ENCODE data around the gene SLC12A7. TPM values are rescaled to one million over a fixed set of nuclear protein-coding genes. Genes with fewer than 3 reads are reported as not detected.

SLC12A7 gene
- total RNA-seq, 2 experiments from 2014 or later, result 10.1 to 10.8 TPM

- Mint-ChIP-seq H3K27me3 (peaks cover 22% of the 10 kb centered on the region), H3K36me3 (no peaks in the 10 kb centered on the region), H3K4me3 (no peak overlapping the region), H3K4me1 (ENCODE audit: low read depth) (peaks cover 1% of the 10 kb centered on the region), H3K9me3 (no peaks in the 10 kb centered on the region), H3K27ac (no peak overlapping the region)
- no peak for DNase-seq
- POLR2A ChIA-PET, result no interaction called here
- intact Hi-C loops (cut with micrococcal nuclease), result no loop called here
- CTCF ChIA-PET, result no interaction called here
These were observed 97.1 kb downstream of the SLC12A7 start for GRCh38 chr5:1014781-1015221.

DNA sequence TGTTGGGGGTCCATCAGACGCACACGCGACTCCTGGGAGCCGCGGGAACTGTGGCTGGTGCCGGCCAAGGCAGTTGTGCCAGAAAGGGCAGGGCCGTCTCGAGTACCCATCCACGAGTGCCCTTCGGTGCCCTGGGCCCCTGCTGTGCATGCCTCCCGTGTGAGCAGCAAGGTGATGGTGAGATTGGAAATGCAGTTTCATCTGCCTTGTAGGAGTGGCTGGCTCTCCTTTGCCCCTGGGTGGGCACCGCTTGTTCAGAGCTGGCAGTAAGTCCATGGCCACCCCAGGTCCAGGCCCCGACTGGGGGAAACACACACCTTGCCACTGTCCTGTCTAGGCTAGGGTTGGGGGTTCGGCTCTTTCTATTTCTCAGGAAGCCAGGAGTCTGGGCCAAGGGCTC, 97.5 kb downstream of the SLC12A7 start:
- H3K9me3 Mint-ChIP-seq, result no peaks in the 10 kb centered on the region
- intact Hi-C loops (cut with micrococcal nuclease), result no loop called here
- DNase-seq, result no peak
- H3K27ac Mint-ChIP-seq, result no peak overlapping the region
- ChIA-PET POLR2A (no interaction called here), CTCF (no interaction called here)
- H3K27me3 Mint-ChIP-seq, result peaks cover 24% of the 10 kb centered on the region
- H3K4me3 Mint-ChIP-seq, result no peak overlapping the region
- H3K36me3 Mint-ChIP-seq, result no peaks in the 10 kb centered on the region
- peaks cover 3% of the 10 kb centered on the region for H3K4me1 Mint-ChIP-seq (ENCODE audit: low read depth)

- DNase-seq, result no peak
- CTCF ChIA-PET, result interaction anchor here (0.6 kb wide), 1 partner anchor 112 kb away, joined by 3 read pairs; no protein-coding TSS in a partner anchor
- peaks cover 3% of the 10 kb centered on the region for H3K4me1 Mint-ChIP-seq (ENCODE audit: low read depth)
- H3K36me3 Mint-ChIP-seq, result no peaks in the 10 kb centered on the region
- H3K9me3 Mint-ChIP-seq, result no peaks in the 10 kb centered on the region
- no peak overlapping the region for H3K27ac Mint-ChIP-seq
- intact Hi-C loops (cut with micrococcal nuclease), result no loop called here
- H3K4me3 Mint-ChIP-seq, result no peak overlapping the region
- peaks cover 24% of the 10 kb centered on the region for H3K27me3 Mint-ChIP-seq
- POLR2A ChIA-PET, result no interaction called here
These were observed 97.9 kb downstream of the SLC12A7 start for GRCh38 chr5:1013948-1014301.

- CTCF ChIA-PET, result interaction anchor here (0.6 to 1.4 kb wide), 2 partner anchors 90 to 113 kb away, joined by 3 to 5 read pairs; no protein-coding TSS in a partner anchor
- POLR2A ChIA-PET, result no interaction called here
- Mint-ChIP-seq H3K9me3 (no peaks in the 10 kb centered on the region), H3K27ac (no peak overlapping the region), H3K27me3 (peaks cover 24% of the 10 kb centered on the region), H3K36me3 (no peaks in the 10 kb centered on the region), H3K4me3 (no peak overlapping the region), H3K4me1 (ENCODE audit: low read depth) (peaks cover 3% of the 10 kb centered on the region)
- no peak for DNase-seq
- intact Hi-C loops (cut with micrococcal nuclease), result no loop called here
These were observed 98.5 kb downstream of the SLC12A7 start for GRCh38 chr5:1013238-1013947.

DNA sequence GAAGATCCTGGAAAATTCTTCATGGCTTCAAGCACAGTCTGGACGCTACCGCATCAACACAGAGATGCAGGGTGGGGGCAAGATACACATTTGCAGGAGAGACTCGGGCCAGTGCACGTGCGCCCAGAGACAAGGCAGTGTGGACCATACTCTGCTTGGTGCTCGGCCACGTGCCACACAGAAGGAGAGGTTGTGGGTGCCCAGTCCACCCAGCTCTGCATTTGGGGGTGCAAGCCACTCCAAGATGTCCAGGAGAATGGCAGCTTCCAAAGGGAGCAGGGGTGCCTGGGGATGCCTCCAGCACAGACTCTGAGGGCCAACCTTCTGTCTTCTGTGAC, 99.0 kb downstream of the SLC12A7 start:
- CTCF ChIA-PET, result interaction anchor here (1.4 kb wide), 1 partner anchor 89 kb away, joined by 5 read pairs; no protein-coding TSS in a partner anchor
- POLR2A ChIA-PET, result no interaction called here
- Mint-ChIP-seq H3K27ac (no peak overlapping the region), H3K4me1 (ENCODE audit: low read depth) (peaks cover 4% of the 10 kb centered on the region), H3K4me3 (no peak overlapping the region), H3K27me3 (peaks cover 27% of the 10 kb centered on the region), H3K36me3 (no peaks in the 10 kb centered on the region), H3K9me3 (no peaks in the 10 kb centered on the region)
- intact Hi-C loops (cut with micrococcal nuclease), result no loop called here
- DNase-seq, result no peak

GRCh38 chr5:1012313-1012841, 99.5 kb downstream of the SLC12A7 start:
- H3K36me3 Mint-ChIP-seq, result no peaks in the 10 kb centered on the region
- no peak overlapping the region for H3K4me3 Mint-ChIP-seq
- H3K27me3 Mint-ChIP-seq, result peaks cover 31% of the 10 kb centered on the region
- H3K4me1 Mint-ChIP-seq (ENCODE audit: low read depth), result peaks cover 5% of the 10 kb centered on the region
- DNase-seq, result no peak
- ChIA-PET POLR2A (no interaction called here), CTCF (interaction anchor here (1.1 to 1.4 kb wide), 2 partner anchors 89 to 126 kb away, joined by 3 to 5 read pairs; no protein-coding TSS in a partner anchor)
- H3K27ac Mint-ChIP-seq, result no peak overlapping the region
- no peaks in the 10 kb centered on the region for H3K9me3 Mint-ChIP-seq
- intact Hi-C loops (cut with micrococcal nuclease), result no loop called here

- H3K4me1 Mint-ChIP-seq (ENCODE audit: low read depth), result peaks cover 5% of the 10 kb centered on the region
- DNase-seq, result no peak
- no peaks in the 10 kb centered on the region for H3K36me3 Mint-ChIP-seq
- H3K4me3 Mint-ChIP-seq, result no peak overlapping the region
- no peak overlapping the region for H3K27ac Mint-ChIP-seq
- POLR2A ChIA-PET, result no interaction called here
- no peaks in the 10 kb centered on the region for H3K9me3 Mint-ChIP-seq
- intact Hi-C loops (cut with micrococcal nuclease), result loop anchor here (2.0 kb wide), 1 partner anchor 87 kb away; no protein-coding TSS in a partner anchor
- CTCF ChIA-PET, result interaction anchor here (1.1 to 1.7 kb wide), 3 partner anchors 75 to 127 kb away, joined by 3 to 5 read pairs (median 5); no protein-coding TSS in a partner anchor
- peaks cover 37% of the 10 kb centered on the region for H3K27me3 Mint-ChIP-seq
These were observed 100.0 kb downstream of the SLC12A7 start for GRCh38 chr5:1011741-1012312.

- peak; percentile 65 for DNase-seq
- no peaks in the 10 kb centered on the region for H3K9me3 Mint-ChIP-seq
- no peak overlapping the region for H3K27ac Mint-ChIP-seq
- H3K36me3 Mint-ChIP-seq, result no peaks in the 10 kb centered on the region
- intact Hi-C loops (cut with micrococcal nuclease), result loop anchor here (2.0 kb wide), 1 partner anchor 86 kb away; no protein-coding TSS in a partner anchor
- H3K4me1 Mint-ChIP-seq (ENCODE audit: low read depth), result peaks cover 5% of the 10 kb centered on the region
- H3K4me3 Mint-ChIP-seq, result no peak overlapping the region
- CTCF ChIA-PET, result interaction anchor here (0.6 to 1.7 kb wide), 7 partner anchors 15 to 302 kb away, joined by 3 to 6 read pairs (median 3); no protein-coding TSS in a partner anchor
- peaks cover 43% of the 10 kb centered on the region for H3K27me3 Mint-ChIP-seq
- POLR2A ChIA-PET, result no interaction called here
These were observed 100.6 kb downstream of the SLC12A7 start for GRCh38 chr5:1011226-1011631.

GRCh38 chr5:1010641-1011046, 101.2 kb downstream of the SLC12A7 start:
- Mint-ChIP-seq H3K4me1 (ENCODE audit: low read depth) (peaks cover 7% of the 10 kb centered on the region), H3K36me3 (no peaks in the 10 kb centered on the region), H3K27ac (no peak overlapping the region), H3K27me3 (peaks cover 48% of the 10 kb centered on the region), H3K4me3 (no peak overlapping the region), H3K9me3 (no peaks in the 10 kb centered on the region)
- ChIA-PET POLR2A (no interaction called here), CTCF (interaction anchor here (0.6 to 1.7 kb wide), 7 partner anchors 15 to 344 kb away, joined by 3 to 6 read pairs (median 3); no protein-coding TSS in a partner anchor)
- intact Hi-C loops (cut with micrococcal nuclease), result loop anchor here (1.0 to 2.0 kb wide), 2 partner anchors 86 to 130 kb away; no protein-coding TSS in a partner anchor
- no peak for DNase-seq

- CTCF ChIA-PET, result interaction anchor here (0.6 to 1.7 kb wide), 7 partner anchors 14 to 344 kb away, joined by 3 to 6 read pairs (median 4); no protein-coding TSS in a partner anchor
- no peak overlapping the region for H3K4me3 Mint-ChIP-seq
- POLR2A ChIA-PET, result no interaction called here
- no peak overlapping the region for H3K27ac Mint-ChIP-seq
- intact Hi-C loops (cut with micrococcal nuclease), result loop anchor here (1.0 to 2.0 kb wide), 2 partner anchors 85 to 130 kb away; no protein-coding TSS in a partner anchor
- no peaks in the 10 kb centered on the region for H3K36me3 Mint-ChIP-seq
- H3K4me1 Mint-ChIP-seq (ENCODE audit: low read depth), result peaks cover 7% of the 10 kb centered on the region
- H3K27me3 Mint-ChIP-seq, result peaks cover 49% of the 10 kb centered on the region
- no peak for DNase-seq
- H3K9me3 Mint-ChIP-seq, result no peaks in the 10 kb centered on the region
These were observed 101.7 kb downstream of the SLC12A7 start for GRCh38 chr5:1010181-1010510.

DNA sequence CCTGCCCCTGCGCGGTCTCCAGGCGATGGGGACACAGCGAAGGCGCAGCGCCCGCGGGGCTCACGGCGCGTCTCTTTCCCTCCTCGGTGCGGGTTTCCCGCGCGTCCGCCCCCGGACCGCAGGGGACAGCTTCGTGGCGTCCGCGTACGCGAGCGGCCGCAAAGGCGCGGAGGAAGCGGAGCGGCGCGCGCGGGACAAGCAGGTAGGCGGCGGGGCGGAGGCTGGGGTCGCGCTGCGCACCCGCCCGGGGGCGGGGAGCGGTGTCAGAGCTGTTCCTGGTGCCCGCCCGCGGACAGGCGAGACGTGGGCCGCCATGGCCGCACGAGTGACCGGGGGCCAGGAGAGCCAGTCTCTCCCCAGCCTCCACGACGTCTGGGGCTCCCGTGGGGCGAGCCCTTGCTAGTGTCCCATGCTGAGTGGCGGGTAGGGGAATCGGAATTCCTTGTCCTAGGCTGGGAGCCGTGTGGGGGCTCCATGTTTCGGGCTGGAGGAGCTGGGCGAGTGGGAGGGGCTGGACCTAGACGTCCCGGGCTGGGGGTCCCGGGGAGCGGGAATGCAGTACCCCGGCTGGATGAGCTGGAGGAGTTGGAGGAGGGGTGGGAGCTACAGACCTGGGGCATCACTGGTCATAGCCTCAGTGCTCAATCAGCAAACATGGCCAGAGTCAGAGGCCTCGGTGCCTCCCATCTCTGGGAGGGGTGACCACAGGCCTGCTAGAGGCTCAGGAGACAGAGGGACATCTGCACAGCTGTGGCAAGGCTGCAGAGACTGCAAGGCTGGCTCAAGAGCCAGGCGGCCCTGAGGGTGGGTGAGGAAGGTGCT, 102.3 kb downstream of the SLC12A7 start:
- no peak for DNase-seq
- H3K36me3 Mint-ChIP-seq, result no peaks in the 10 kb centered on the region
- ChIA-PET CTCF (interaction anchor here (0.9 to 3.2 kb wide), 7 partner anchors 14 to 339 kb away, joined by 3 to 11 read pairs (median 5); no protein-coding TSS in a partner anchor), POLR2A (no interaction called here)
- H3K9me3 Mint-ChIP-seq, result no peaks in the 10 kb centered on the region
- no peak overlapping the region for H3K27ac Mint-ChIP-seq
- peaks cover 7% of the 10 kb centered on the region for H3K4me1 Mint-ChIP-seq (ENCODE audit: low read depth)
- intact Hi-C loops (cut with micrococcal nuclease), result loop anchor here (1.0 to 2.0 kb wide), 2 partner anchors 85 to 131 kb away; no protein-coding TSS in a partner anchor
- H3K27me3 Mint-ChIP-seq, result peaks cover 49% of the 10 kb centered on the region
- H3K4me3 Mint-ChIP-seq, result peak overlapping the region; percentile 47

Data from activated CD4-positive, alpha-beta memory T cell treated with anti-CD3 and anti-CD28 coated beads for 36 hours (primary cell).